Liver (tissue), 9 donors: ENCODE data around the gene SLC38A1. TPM values are rescaled to one million over a fixed set of nuclear protein-coding genes. Genes with fewer than 3 reads are reported as not detected.

Experiments
- DNase-seq: peaks from one replicate; pipeline ENCODE4 v3.0.0-alpha.2; 2017; ENCODE audit warnings: low spot score
- H3K27ac ChIP-seq, 2 donors: one replicate each; pipeline ENCODE4 v1.7.0; 2013; ENCODE audit warnings: inconsistent platforms in 2 of 2, low read length in 2 of 2, control low read depth in 1 of 2, low read depth in 1 of 2, mild to moderate bottlenecking in 1 of 2
- H3K27me3 ChIP-seq, 4 donors: one replicate each; pipeline versions ENCODE4 v1.6.1 to v1.7.0; 2013; ENCODE audit warnings: low read length in 3 of 4, inconsistent platforms in 1 of 4, mild to moderate bottlenecking in 1 of 4, moderate library complexity in 1 of 4; ENCODE audit not compliant: control insufficient read depth in 4 of 4, insufficient read depth in 4 of 4
- H3K36me3 ChIP-seq, 4 donors: one replicate each; pipeline versions ENCODE4 v1.6.1 to v1.7.0; 2013; ENCODE audit warnings: low read length in 3 of 4, mild to moderate bottlenecking in 3 of 4, low read depth in 1 of 4, moderate library complexity in 1 of 4; ENCODE audit not compliant: control insufficient read depth in 4 of 4, insufficient read depth in 3 of 4
- H3K4me1 ChIP-seq, 4 donors: one replicate each; pipeline versions ENCODE4 v1.6.1 to v1.7.0; 2013; ENCODE audit warnings: low read length in 3 of 4, mild to moderate bottlenecking in 3 of 4, moderate library complexity in 1 of 4; ENCODE audit not compliant: control insufficient read depth in 4 of 4, insufficient read depth in 4 of 4
- H3K4me3 ChIP-seq, 3 donors: one replicate each; pipeline versions ENCODE4 v1.6.1 to v1.7.0; 2013; ENCODE audit warnings: low read length in 3 of 3, control low read depth in 1 of 3, low read depth in 1 of 3, mild to moderate bottlenecking in 1 of 3
- H3K9ac ChIP-seq, 2 donors: one replicate each; pipeline ENCODE4 v1.7.0; 2013; ENCODE audit warnings: low read length in 2 of 2, mild to moderate bottlenecking in 2 of 2, moderate library complexity in 2 of 2, control low read depth in 1 of 2, low read depth in 1 of 2
- H3K9me3 ChIP-seq, 4 donors: one replicate each; pipeline versions ENCODE4 v1.6.1 to v1.7.0; 2013; ENCODE audit warnings: low read length in 3 of 4; ENCODE audit not compliant: control insufficient read depth in 4 of 4
- ATF3 ChIP-seq: IDR thresholded peaks from 2 replicates; pipeline ENCODE4 v1.6.1; 2016; ENCODE audit warnings: antibody characterized with exemption
- EGR1 ChIP-seq, 2 donors: IDR thresholded peaks; 2 replicates each; pipeline ENCODE4 v1.6.1; 2016 to 2018; ENCODE audit warnings: antibody characterized with exemption in 2 of 2, low read depth in 2 of 2
- FOXA1 ChIP-seq: IDR thresholded peaks from 2 replicates; pipeline ENCODE4 v1.6.1; 2016; ENCODE audit warnings: antibody characterized with exemption
- FOXA2 ChIP-seq: IDR thresholded peaks from 2 replicates; pipeline ENCODE4 v1.6.1; 2016; ENCODE audit warnings: antibody characterized with exemption
- GABPA ChIP-seq, 2 donors: IDR thresholded peaks in 1 of 2; conservative IDR thresholded peaks in 1 of 2; 2 replicates each; pipeline ENCODE4 v1.6.1; 2016; ENCODE audit warnings: antibody characterized with exemption in 2 of 2, mild to moderate bottlenecking in 1 of 2, moderate library complexity in 1 of 2
- HNF4A ChIP-seq, 2 donors: conservative IDR thresholded peaks; 2 replicates each; pipeline ENCODE4 v1.6.1; 2016; ENCODE audit warnings: antibody characterized with exemption in 2 of 2, mild to moderate bottlenecking in 2 of 2
- HNF4G ChIP-seq: IDR thresholded peaks from 2 replicates; pipeline ENCODE4 v1.6.1; 2016; ENCODE audit warnings: antibody characterized with exemption
- JUND ChIP-seq, 2 donors: IDR thresholded peaks; 2 replicates each; pipeline ENCODE4 v1.6.1; 2016; ENCODE audit warnings: antibody characterized with exemption in 2 of 2
- MAX ChIP-seq: IDR thresholded peaks from 2 replicates; pipeline ENCODE4 v1.6.1; 2016; ENCODE audit warnings: antibody characterized with exemption
- NR2F2 ChIP-seq: IDR thresholded peaks from 2 replicates; pipeline ENCODE4 v1.6.1; 2016; ENCODE audit warnings: antibody characterized with exemption
- RAD21 ChIP-seq, 2 donors: IDR thresholded peaks; 2 replicates each; pipeline ENCODE4 v1.6.1; 2016; ENCODE audit warnings: antibody characterized with exemption in 2 of 2, mild to moderate bottlenecking in 2 of 2
- REST ChIP-seq: IDR thresholded peaks from 2 replicates; pipeline ENCODE4 v1.6.1; 2016; ENCODE audit warnings: antibody characterized with exemption, mild to moderate bottlenecking
- RXRA ChIP-seq, 2 donors: IDR thresholded peaks; 2 replicates each; pipeline ENCODE4 v1.6.1; 2017 to 2018; ENCODE audit warnings: antibody characterized with exemption in 2 of 2, mild to moderate bottlenecking in 1 of 2
- SP1 ChIP-seq: IDR thresholded peaks from 2 replicates; pipeline ENCODE4 v1.6.1; 2018; ENCODE audit warnings: antibody characterized with exemption, mild to moderate bottlenecking
- YY1 ChIP-seq: IDR thresholded peaks from 2 replicates; pipeline ENCODE4 v1.6.1; 2016; ENCODE audit warnings: antibody characterized with exemption, mild to moderate bottlenecking
- ZBTB33 ChIP-seq: IDR thresholded peaks from 2 replicates; pipeline ENCODE4 v1.6.1; 2016; ENCODE audit warnings: antibody characterized with exemption
- WGBS: extraction: QIAGEN DNeasy Blood & Tissue Kit; methylation state at CpG from one replicate; pipeline ENCODE4 v1.1.7; 2013; 5-methylcytosine and 5-hydroxymethylcytosine counted together
- polyA plus RNA-seq, 2 donors: library from polyadenylated mRNA; stranded (reverse) in 1 of 2; unstranded in 1 of 2; fragments of 200-250 nt in 1 of 2; fragments of >200 nt in 1 of 2; fragmentation: Nextera tagmentation in 1 of 2; extraction: Ambion mirVana in 1 of 2; gene quantifications; one replicate each; pipeline versions ENCODE4 v1.2.1 to v1.2.3, GENCODE V29; 2013 to 2015
- total RNA-seq, 2 donors: library from RNA; depleted of rRNA; stranded (reverse); fragments of >200 nt; gene quantifications; one replicate each; pipeline ENCODE4 v1.2.3, GENCODE V29; 2014
- donor health status: healthy.
- donor health status: healthy.
- donor health status: healthy.
- donor health status: healthy.
- donor health status: healthy.

Gene SLC38A1
- total and polyA plus RNA-seq, 4 donors: 6.2 to 14.9 (median 9.6) TPM

GRCh38 chr12:46174919-46175318 is 93.9 kb downstream of the SLC38A1 start:
- Histone ChIP-seq H3K27ac (no peak overlapping the region), H3K36me3 (no peaks in the 10 kb centered on the region), H3K27me3 (no peaks in the 10 kb centered on the region), H3K9me3 (no peaks in the 10 kb centered on the region), H3K9ac (no peak overlapping the region), H3K4me3 (no peak overlapping the region), H3K4me1 (no peaks in the 10 kb centered on the region)
- TF ChIP-seq HNF4A (conservative IDR thresholded peaks at IDR 0.05): no peak
- TF ChIP-seq REST: no peak
- no peak for TF ChIP-seq FOXA1
- TF ChIP-seq FOXA2: no peak
- TF ChIP-seq JUND (IDR thresholded peaks at IDR 0.05): no peak
- no peak for TF ChIP-seq GABPA (IDR thresholded peaks at IDR 0.05 in 1 of 2, conservative IDR thresholded peaks at IDR 0.05 in 1 of 2)
- no peak for TF ChIP-seq RAD21 (IDR thresholded peaks at IDR 0.05)
- TF ChIP-seq EGR1 (IDR thresholded peaks at IDR 0.05; ENCODE audit: low read depth in 2 of 2): no peak
- TF ChIP-seq MAX: no peak
- TF ChIP-seq HNF4G: no peak
- no peak for DNase-seq
- 94% methylated on average over 8 of the region's 8 CpGs for WGBS

- Histone ChIP-seq H3K4me1 (no peaks in the 10 kb centered on the region), H3K9me3 (no peaks in the 10 kb centered on the region), H3K4me3 (no peak overlapping the region), H3K27me3 (no peaks in the 10 kb centered on the region), H3K27ac (no peak overlapping the region), H3K9ac (no peak overlapping the region), H3K36me3 (no peaks in the 10 kb centered on the region)
- 83% methylated on average over 12 of the region's 12 CpGs for WGBS
- DNase-seq: no peak
- TF ChIP-seq ATF3 (no peak), RXRA (IDR thresholded peaks at IDR 0.05) (no peak), YY1 (no peak), FOXA2 (no peak), MAX (no peak), SP1 (no peak), HNF4A (conservative IDR thresholded peaks at IDR 0.05) (no peak), FOXA1 (no peak), REST (no peak), NR2F2 (no peak), JUND (IDR thresholded peaks at IDR 0.05) (no peak), ZBTB33 (no peak)
These were observed 94.7 kb downstream of the SLC38A1 start for GRCh38 chr12:46174061-46174662.
